ENCODE data around the gene CLSTN2. TPM values are rescaled to one million over a fixed set of nuclear protein-coding genes. Genes with fewer than 3 reads are reported as not detected.

The CLSTN2 gene
- total RNA-seq, 2 donors from 2014 or later, result 0.08 TPM; not detected in 1

DNA sequence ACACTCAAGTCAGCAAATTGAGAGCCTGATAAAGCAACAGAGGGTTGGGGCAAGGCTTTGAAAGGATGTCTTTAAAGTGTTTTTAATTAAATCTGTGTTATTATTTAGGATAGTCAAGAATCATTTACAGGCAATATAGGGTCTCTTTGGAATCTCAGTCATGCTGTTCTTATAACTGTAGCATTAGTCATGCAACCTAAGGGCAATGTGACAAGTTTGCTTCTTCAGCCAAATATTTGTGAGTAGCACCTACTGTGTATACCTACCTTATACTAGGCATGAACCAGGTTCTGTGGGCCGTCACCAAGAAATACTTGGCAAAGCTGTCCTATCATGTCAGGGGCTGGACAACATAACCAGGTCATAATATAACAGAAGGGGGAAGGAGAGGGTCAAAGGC lies 558.3 kb downstream of the CLSTN2 start:
- H3K4me3 Mint-ChIP-seq, result no peak overlapping the region
- no peaks in the 10 kb centered on the region for H3K36me3 Mint-ChIP-seq (ENCODE audit: low read depth)
- no peaks in the 10 kb centered on the region for H3K9me3 Mint-ChIP-seq
- H3K4me1 Mint-ChIP-seq, result no peaks in the 10 kb centered on the region
- H3K27me3 Mint-ChIP-seq, result peaks cover 6% of the 10 kb centered on the region
- no peak for ATAC-seq (replicated peaks)
- H3K27ac Mint-ChIP-seq, result no peak overlapping the region

DNA sequence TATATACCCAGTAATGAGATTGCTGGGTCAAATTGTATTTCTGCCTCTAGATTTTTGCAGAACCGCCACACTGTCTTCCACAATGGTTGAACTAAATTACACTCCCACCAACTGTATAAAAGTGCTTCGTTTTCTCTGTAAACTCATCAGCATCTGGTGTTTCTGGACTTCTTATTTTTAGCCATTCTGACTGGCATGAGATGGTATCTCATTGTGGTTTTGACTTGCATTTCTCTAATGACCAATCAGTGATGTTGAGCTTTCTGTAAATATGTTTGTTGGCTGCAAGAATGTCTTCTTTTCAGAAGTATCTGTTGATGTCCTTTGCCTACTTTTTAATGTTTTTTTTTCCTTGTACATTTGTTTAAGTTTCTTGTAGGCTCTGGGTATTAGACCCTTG lies 560.0 kb downstream of the CLSTN2 start:
- H3K9me3 Mint-ChIP-seq, result no peaks in the 10 kb centered on the region
- H3K36me3 Mint-ChIP-seq (ENCODE audit: low read depth), result no peaks in the 10 kb centered on the region
- no peak for ATAC-seq (replicated peaks)
- no peaks in the 10 kb centered on the region for H3K4me1 Mint-ChIP-seq
- no peaks in the 10 kb centered on the region for H3K27me3 Mint-ChIP-seq
- no peak overlapping the region for H3K4me3 Mint-ChIP-seq
- no peak overlapping the region for H3K27ac Mint-ChIP-seq

- no peak for ATAC-seq (replicated peaks)
- Mint-ChIP-seq H3K27me3 (peaks cover 4% of the 10 kb centered on the region), H3K4me1 (no peaks in the 10 kb centered on the region), H3K27ac (no peak overlapping the region), H3K9me3 (no peaks in the 10 kb centered on the region), H3K36me3 (ENCODE audit: low read depth) (no peaks in the 10 kb centered on the region), H3K4me3 (no peak overlapping the region)
Observed at GRCh38 chr3:140497331-140497730, 562.3 kb downstream of the CLSTN2 start.

GRCh38 chr3:140499114-140499757 lies 564.3 kb downstream of the CLSTN2 start:
- ATAC-seq (replicated peaks), result no peak
- Mint-ChIP-seq H3K27ac (no peak overlapping the region), H3K9me3 (no peaks in the 10 kb centered on the region), H3K4me1 (no peaks in the 10 kb centered on the region), H3K4me3 (no peak overlapping the region), H3K27me3 (peaks cover 4% of the 10 kb centered on the region), H3K36me3 (ENCODE audit: low read depth) (no peaks in the 10 kb centered on the region)

- no peak for ATAC-seq (replicated peaks)
- Mint-ChIP-seq H3K4me1 (no peaks in the 10 kb centered on the region), H3K9me3 (no peaks in the 10 kb centered on the region), H3K27ac (no peak overlapping the region), H3K4me3 (no peak overlapping the region), H3K36me3 (ENCODE audit: low read depth) (no peaks in the 10 kb centered on the region), H3K27me3 (peaks cover 4% of the 10 kb centered on the region)
Observed at GRCh38 chr3:140500473-140500872, 565.5 kb downstream of the CLSTN2 start.

- no peaks in the 10 kb centered on the region for H3K4me1 Mint-ChIP-seq
- no peaks in the 10 kb centered on the region for H3K9me3 Mint-ChIP-seq
- H3K27ac Mint-ChIP-seq, result no peak overlapping the region
- no peaks in the 10 kb centered on the region for H3K36me3 Mint-ChIP-seq (ENCODE audit: low read depth)
- no peak for ATAC-seq (replicated peaks)
- H3K4me3 Mint-ChIP-seq, result no peak overlapping the region
- H3K27me3 Mint-ChIP-seq, result peaks cover 7% of the 10 kb centered on the region
Observed at GRCh38 chr3:140501061-140501769, 566.2 kb downstream of the CLSTN2 start.

GRCh38 chr3:140501770-140502364 lies 566.9 kb downstream of the CLSTN2 start:
- no peaks in the 10 kb centered on the region for H3K9me3 Mint-ChIP-seq

DNA sequence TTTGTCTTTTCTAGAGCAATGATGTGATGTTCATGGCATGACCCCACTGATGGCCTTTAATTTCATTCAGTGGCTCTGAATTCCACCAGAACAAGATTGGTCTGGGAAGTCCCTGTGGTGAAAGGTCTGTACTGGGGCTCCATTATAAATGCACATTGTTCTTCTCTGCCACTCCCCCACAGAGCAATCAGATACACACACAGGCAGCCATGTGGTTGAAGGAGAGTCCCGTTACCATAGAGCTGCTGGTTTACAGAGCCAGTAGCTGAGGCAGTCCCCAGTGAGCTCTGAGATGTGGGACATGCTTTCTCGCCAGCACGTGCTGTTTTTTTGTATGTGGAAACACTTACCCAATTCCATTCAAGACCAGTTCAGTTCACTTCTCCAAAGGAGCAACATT lies 570.2 kb downstream of the CLSTN2 start:
- no peaks in the 10 kb centered on the region for H3K4me1 Mint-ChIP-seq
- H3K36me3 Mint-ChIP-seq (ENCODE audit: low read depth), result no peaks in the 10 kb centered on the region
- no peak for ATAC-seq (replicated peaks)

More at GRCh38 chr3:140501770-140502364, 566.9 kb downstream of the CLSTN2 start:
- no peaks in the 10 kb centered on the region for H3K4me1 Mint-ChIP-seq
- no peak overlapping the region for H3K27ac Mint-ChIP-seq
- H3K27me3 Mint-ChIP-seq, result peaks cover 11% of the 10 kb centered on the region
- ATAC-seq (replicated peaks), result no peak
- no peaks in the 10 kb centered on the region for H3K36me3 Mint-ChIP-seq (ENCODE audit: low read depth)
- H3K4me3 Mint-ChIP-seq, result no peak overlapping the region

GRCh38 chr3:140505876-140506275 lies 570.9 kb downstream of the CLSTN2 start:
- peaks cover 11% of the 10 kb centered on the region for H3K27me3 Mint-ChIP-seq
- H3K4me1 Mint-ChIP-seq, result no peaks in the 10 kb centered on the region
- no peak for ATAC-seq (replicated peaks)
- no peak overlapping the region for H3K4me3 Mint-ChIP-seq
- H3K9me3 Mint-ChIP-seq, result no peaks in the 10 kb centered on the region
- H3K27ac Mint-ChIP-seq, result no peak overlapping the region
- H3K36me3 Mint-ChIP-seq (ENCODE audit: low read depth), result no peaks in the 10 kb centered on the region

More for the DNA sequence above, 570.2 kb downstream of the CLSTN2 start:
- Mint-ChIP-seq H3K27me3 (peaks cover 11% of the 10 kb centered on the region), H3K9me3 (no peaks in the 10 kb centered on the region), H3K27ac (no peak overlapping the region), H3K4me3 (no peak overlapping the region)

DNA sequence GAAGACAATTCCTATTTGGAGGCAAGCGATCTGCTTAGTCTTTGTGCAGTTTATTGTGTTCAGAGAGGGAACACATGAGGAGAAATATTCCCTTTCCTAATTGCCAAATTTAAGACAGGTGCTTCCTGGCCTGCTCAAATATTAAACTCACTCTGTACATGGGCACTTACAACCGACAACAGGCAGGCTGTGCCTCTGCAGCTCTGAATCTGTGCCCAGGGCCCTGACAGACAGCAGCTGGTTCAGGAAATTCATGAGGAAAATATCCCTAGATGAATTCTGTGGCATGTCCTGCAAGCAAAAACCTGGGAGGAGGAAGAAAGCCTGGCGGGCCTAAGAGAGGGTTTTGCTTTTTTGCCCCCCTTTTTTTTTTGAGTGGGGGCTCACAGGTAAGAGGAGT lies 573.6 kb downstream of the CLSTN2 start:
- Mint-ChIP-seq H3K9me3 (no peaks in the 10 kb centered on the region), H3K27me3 (peaks cover 7% of the 10 kb centered on the region), H3K36me3 (ENCODE audit: low read depth) (no peaks in the 10 kb centered on the region), H3K4me1 (no peaks in the 10 kb centered on the region), H3K27ac (no peak overlapping the region), H3K4me3 (no peak overlapping the region)
- no peak for ATAC-seq (replicated peaks)

- no peak overlapping the region for H3K27ac Mint-ChIP-seq
- no peaks in the 10 kb centered on the region for H3K36me3 Mint-ChIP-seq (ENCODE audit: low read depth)
- H3K4me1 Mint-ChIP-seq, result no peaks in the 10 kb centered on the region
- ATAC-seq (replicated peaks), result no peak
- H3K27me3 Mint-ChIP-seq, result peaks cover 7% of the 10 kb centered on the region
- no peaks in the 10 kb centered on the region for H3K9me3 Mint-ChIP-seq
- H3K4me3 Mint-ChIP-seq, result no peak overlapping the region
Observed at GRCh38 chr3:140509534-140509933, 574.5 kb downstream of the CLSTN2 start.

DNA sequence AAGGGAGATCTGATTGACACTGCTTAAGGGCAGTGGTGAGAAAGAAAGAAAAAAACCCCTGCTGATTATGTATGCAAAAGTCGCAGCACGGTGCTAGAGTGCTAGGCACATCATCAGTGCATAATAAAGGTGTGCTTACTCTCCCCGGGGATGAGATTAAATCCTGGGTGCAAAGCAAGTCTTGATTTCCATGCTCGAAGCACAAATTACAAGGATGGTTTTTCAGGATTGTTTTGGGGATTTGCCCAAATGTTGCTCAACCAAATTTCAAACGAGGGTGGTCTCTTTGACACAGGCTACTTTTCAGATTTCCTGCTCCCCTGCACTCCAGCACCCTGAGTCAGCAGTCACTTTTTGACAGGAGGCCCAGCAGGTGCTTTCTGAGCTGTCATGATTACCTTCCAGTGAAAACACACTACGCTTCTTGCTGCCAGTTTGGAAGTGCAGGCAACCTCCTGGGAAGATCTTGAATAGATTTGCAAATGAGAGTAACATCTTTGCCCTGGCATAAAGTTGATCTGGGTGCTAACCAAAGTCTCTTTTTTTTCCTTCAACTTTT lies 575.4 kb downstream of the CLSTN2 start:
- ATAC-seq (replicated peaks), result no peak
- H3K27ac Mint-ChIP-seq, result no peak overlapping the region

DNA sequence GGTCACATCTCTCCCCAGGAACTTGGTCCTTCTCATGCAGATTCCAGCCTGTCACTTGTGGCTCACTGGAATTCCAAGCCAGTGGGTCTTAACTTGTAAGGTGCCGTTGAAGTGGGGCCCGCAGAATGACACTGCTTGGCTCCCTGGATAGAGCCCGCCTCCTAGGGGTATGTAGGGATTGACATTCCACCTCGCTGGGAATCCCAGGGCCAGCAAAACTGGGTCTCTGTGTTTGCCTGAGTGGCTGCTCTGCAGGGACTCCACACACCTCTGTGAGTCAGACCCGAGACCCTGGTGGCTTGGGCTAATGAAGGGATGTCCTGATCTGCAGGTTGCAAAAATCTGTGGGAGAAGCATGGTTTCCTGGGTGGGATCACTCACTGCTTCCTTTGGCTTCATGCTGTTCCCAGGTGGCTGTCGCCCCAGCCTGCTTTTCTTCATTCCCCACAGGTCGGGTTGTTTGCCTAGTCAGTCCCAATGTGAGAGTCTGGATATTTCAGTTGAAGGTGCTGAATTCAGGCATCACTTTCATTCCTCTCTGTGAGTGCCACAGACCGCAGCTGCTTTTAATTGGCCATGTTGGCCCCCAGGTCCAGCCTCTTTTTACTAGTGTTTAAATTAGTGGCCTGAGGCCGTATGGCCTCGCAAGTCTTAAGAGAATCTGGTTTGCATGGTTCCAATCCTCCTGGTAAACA lies 586.9 kb downstream of the CLSTN2 start:
- ATAC-seq (replicated peaks), result no peak
- Mint-ChIP-seq H3K27ac (no peak overlapping the region), H3K4me3 (no peak overlapping the region), H3K27me3 (peaks cover 25% of the 10 kb centered on the region), H3K9me3 (peaks cover 23% of the 10 kb centered on the region), H3K36me3 (ENCODE audit: low read depth) (no peaks in the 10 kb centered on the region), H3K4me1 (no peaks in the 10 kb centered on the region)

More for the DNA sequence above, 575.4 kb downstream of the CLSTN2 start:
- Mint-ChIP-seq H3K27me3 (peaks cover 7% of the 10 kb centered on the region), H3K36me3 (ENCODE audit: low read depth) (no peaks in the 10 kb centered on the region), H3K4me3 (no peak overlapping the region), H3K9me3 (no peaks in the 10 kb centered on the region), H3K4me1 (no peaks in the 10 kb centered on the region)

DNA sequence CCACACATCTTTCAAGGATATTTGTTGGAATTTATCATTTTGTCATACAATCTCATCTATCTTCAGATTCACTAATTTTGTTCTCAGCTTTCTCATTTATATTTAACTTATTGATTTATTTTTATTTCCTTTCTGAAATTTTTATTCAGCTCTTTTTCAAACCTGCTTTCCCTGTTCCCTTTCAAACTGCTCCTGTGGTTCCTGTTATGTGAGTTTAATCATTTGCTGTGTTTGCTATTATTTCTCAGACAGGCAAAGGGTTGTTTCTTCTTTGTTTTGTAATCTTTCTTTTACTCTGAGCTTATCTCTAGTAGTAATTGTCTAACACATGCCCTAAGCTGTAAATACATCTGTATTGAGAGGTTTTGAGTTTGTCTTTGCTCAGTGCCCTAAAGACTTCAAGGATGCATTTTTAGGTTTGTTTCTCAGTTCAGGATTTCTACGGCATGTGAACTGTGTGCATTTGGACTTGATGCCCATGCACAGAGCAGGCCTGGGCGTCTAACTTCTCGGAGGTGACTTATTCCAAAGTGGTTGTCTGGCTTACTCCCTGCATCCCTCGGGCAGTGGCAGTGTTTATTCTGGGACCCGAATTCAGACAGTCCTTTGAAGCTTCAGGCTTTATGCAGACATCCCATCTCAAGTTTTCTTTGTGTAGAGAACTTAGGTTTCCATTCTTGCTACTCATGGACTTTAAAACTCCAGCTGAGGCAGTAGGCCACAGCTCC lies 587.8 kb downstream of the CLSTN2 start:
- H3K4me1 Mint-ChIP-seq, result no peaks in the 10 kb centered on the region
- no peak for ATAC-seq (replicated peaks)
- peaks cover 25% of the 10 kb centered on the region for H3K27me3 Mint-ChIP-seq
- peaks cover 20% of the 10 kb centered on the region for H3K9me3 Mint-ChIP-seq
- H3K4me3 Mint-ChIP-seq, result no peak overlapping the region
- no peaks in the 10 kb centered on the region for H3K36me3 Mint-ChIP-seq (ENCODE audit: low read depth)
- H3K27ac Mint-ChIP-seq, result no peak overlapping the region

Data from activated T-helper 17 cell treated with anti-CD3 and anti-CD28 coated beads, Interleukin-2, amount 50 U/mL, for 72 hours (primary cell).